GM20000 (cell line): ENCODE data around the gene GLMP.
A peak's percentile ranks its signal among the peaks of the same experiment; 100 is the strongest.

ENCODE experiments used
- DNase-seq: peaks from one replicate; pipeline ENCODE4 v3.0.0; 2012; ENCODE audit warnings: low spot score
- CTCF ChIP-seq: IDR thresholded peaks from 2 replicates; pipeline ENCODE4 v1.5.1; 2012; ENCODE audit warnings: mild to moderate bottlenecking, control low read depth; ENCODE audit errors: extremely low read depth, missing control alignments

Gene GLMP

GRCh38 chr1:156303241-156303640 lies 7.8 kb upstream of the GLMP start:
- no peak for TF ChIP-seq CTCF
- DNase-seq = no peak

- TF ChIP-seq CTCF = no peak
- DNase-seq = no peak
Measured at GRCh38 chr1:156298852-156299357, 3.4 kb upstream of the GLMP start, which contains the start of gene VHLL. VHLL (minus strand) TSS chr1:156299307; CDS start chr1:156299189, 118 bp downstream.

GRCh38 chr1:156293895-156294294 lies 1.6 kb downstream of the GLMP start:
- TF ChIP-seq CTCF = no peak
- no peak for DNase-seq

GRCh38 chr1:156293098-156293434 lies 2.4 kb downstream of the GLMP start:
- TF ChIP-seq CTCF = no peak
- DNase-seq = no peak

GRCh38 chr1:156291226-156292061 lies 4.0 kb downstream of the GLMP start:
- peak; percentile 73 for DNase-seq
- no peak for TF ChIP-seq CTCF

GRCh38 chr1:156289857-156290256 lies 5.6 kb downstream of the GLMP start:
- no peak for TF ChIP-seq CTCF
- no peak for DNase-seq

GRCh38 chr1:156286061-156286460 lies 9.4 kb downstream of the GLMP start:
- DNase-seq = no peak
- no peak for TF ChIP-seq CTCF
